Stimulated activated CD4-positive, alpha-beta T cell treated with anti-CD3 and anti-CD28 coated beads, Interleukin-1b, Interleukin-23, amount 100 ng/mL, for 1 hour (primary cell): Measurements from ENCODE around the gene CDC42SE2.
"Not testable (repeated sequence)": the region's sequence is repeated elsewhere in the genome, so short reads cannot be mapped to it uniquely, and the experiment has no call there.

ENCODE experiments used
- DNase-seq, 2 donors: peaks; one replicate each; pipeline ENCODE4 v3.0.0-alpha.2; 2020; ENCODE audit warnings: low read depth in 2 of 2

The CDC42SE2 gene

DNA sequence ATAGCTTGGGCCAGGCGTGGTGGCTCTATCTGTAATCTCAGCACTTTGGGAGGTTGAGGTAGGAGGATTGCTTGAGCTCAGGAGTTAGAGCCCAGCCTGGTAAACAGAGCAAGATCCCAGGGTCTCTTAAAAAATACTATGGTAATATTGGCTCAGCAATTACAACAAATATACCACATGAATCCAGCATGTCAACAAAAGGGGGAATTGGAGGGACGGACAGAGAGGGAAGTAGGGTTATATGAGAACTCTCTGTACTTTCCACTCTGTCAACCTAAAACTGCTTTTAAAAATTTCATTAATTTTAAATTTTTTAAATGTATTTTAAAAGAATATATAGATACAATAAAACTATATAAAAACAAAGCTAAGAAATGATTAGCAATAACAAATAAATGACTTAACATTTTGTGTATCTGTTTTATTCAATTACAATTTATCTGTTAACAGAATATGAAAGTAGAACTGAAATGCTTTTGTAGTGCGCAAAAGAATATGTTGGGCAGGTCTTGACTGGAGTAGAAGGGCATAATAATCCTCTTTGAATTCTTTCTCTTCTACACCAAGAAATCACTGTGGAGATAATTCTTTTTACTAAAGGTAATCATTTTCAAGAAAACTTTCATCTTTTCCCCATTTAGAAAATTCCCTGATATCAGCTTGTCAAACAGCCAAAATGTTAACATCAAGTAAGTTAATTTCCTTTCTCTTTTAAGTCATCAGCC is 12.9 kb upstream of the CDC42SE2 start:
- DNase-seq, result no peak

DNA sequence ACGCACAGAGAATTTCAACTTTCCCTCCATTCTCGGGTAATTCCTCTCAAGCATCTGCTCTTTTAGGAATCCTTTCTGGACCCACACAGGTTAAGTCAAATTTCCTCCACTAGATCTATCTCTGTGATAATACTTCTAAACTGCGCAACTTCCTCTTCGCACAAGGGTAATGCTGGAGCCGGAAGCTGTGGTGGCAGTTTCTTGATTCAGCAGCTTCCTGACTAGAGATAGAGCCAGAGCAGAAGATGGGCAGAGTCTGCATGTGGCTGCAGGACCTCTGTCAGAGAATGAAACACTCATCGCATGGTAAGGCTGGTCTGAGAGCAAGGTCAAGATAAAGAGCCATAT is 11.1 kb upstream of the CDC42SE2 start:
- peak; percentile 17 to 49 for DNase-seq

GRCh38 chr5:131254025-131254424 is 9.8 kb upstream of the CDC42SE2 start:
- DNase-seq, result not testable (repeated sequence)

- DNase-seq, result no peak
Observed at GRCh38 chr5:131254741-131255140, 9.1 kb upstream of the CDC42SE2 start.

GRCh38 chr5:131256507-131256823 is 7.4 kb upstream of the CDC42SE2 start:
- DNase-seq, result no peak

DNA sequence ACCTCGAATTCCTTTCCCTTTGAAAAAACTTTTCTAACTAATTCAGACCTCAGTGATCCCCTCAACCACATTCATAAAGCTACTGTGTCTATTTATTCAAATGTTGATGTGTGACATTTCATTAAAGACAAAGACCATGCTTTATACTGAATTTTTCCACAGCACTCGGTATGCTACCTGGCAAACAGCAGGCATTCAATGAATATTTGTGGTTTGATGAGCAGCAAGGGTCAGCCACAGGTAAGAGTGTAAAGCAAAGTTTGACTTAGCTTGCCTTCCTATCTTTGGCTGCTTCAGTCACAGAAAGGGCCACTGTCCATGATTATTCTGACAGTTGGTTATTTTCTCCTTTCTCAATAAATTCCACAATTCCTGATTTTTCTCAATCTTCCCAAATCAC is 5.1 kb upstream of the CDC42SE2 start:
- DNase-seq, result no peak

DNA sequence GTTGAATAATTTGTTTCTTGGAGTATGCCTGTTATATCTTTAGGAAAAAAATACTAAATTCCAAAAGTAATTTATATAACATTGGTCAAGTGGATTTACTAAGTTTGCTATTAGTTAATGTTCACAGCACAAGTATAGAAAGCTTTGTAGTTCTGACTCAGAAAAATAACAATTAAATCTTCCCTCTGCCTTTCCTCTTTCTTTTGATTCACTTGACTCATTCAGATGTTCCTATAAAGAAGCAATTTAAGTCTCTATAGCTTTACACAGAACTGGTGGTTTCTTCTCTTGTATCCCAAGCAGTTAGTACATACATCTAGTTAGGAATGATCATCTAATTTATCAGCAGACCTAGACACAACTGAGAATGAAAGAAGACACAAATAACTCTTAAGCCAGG is 4.5 kb upstream of the CDC42SE2 start:
- DNase-seq, result no peak

- no peak for DNase-seq
Observed at GRCh38 chr5:131260895-131261294, 3.0 kb upstream of the CDC42SE2 start.

GRCh38 chr5:131261483-131261882 is 2.4 kb upstream of the CDC42SE2 start:
- no peak for DNase-seq

- no peak for DNase-seq
Observed at GRCh38 chr5:131262953-131263541, 806 bp upstream of the CDC42SE2 start.

DNA sequence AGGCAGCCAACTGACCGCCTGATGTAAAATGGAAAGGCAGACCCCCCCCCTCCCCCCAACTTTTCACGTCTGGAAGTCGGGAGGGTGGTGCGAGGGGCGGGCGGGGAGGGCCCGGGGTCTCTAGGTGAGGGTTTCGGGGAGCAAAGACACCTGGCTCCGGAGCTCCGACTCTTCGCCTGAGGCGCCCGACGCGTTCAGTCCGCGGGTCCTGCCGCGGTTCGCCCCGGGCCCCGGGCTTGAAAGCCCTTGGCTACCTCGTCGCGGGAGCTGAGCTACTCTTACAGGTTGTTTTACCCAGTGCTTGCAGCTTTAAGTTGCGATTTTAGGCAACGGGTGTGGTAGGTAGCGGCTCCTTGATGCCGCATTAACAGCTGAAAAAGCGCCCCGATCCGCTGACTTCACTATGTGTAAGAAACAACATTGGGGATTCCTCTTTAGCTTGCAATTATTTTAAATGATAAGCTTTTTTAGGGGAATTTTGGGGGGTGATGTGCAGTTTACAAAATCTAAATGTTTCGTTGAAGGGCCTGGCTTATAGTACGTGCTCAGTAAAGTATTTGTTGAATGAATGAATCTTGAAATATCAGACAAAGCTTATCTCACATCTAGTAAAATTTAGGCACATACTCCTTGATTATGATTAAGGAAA is 722 bp downstream of the CDC42SE2 start:
- DNase-seq, result no peak

DNA sequence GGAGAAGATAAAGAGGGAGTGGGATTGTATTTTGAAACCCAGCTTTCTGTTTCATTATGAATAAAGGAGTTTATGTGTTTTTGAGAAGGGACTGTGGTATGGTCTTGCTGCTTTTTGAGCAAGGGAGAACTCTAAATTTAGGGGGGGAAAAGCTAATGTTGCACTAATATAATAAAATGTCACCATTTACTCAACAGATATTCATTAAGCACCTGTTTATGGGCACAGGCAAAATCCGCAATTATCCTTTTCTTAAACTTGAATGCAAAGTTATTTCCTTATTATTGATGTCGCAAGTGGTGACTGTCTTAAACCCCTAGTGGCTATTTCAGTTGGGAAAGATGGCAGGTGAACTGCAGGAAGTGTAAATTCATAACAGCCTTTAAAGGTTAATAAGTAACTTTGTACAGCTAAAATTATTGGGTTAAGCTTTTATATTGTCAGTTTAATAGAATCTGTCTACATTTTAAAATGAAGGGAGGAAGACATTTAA is 1.5 kb downstream of the CDC42SE2 start:
- DNase-seq, result no peak

DNA sequence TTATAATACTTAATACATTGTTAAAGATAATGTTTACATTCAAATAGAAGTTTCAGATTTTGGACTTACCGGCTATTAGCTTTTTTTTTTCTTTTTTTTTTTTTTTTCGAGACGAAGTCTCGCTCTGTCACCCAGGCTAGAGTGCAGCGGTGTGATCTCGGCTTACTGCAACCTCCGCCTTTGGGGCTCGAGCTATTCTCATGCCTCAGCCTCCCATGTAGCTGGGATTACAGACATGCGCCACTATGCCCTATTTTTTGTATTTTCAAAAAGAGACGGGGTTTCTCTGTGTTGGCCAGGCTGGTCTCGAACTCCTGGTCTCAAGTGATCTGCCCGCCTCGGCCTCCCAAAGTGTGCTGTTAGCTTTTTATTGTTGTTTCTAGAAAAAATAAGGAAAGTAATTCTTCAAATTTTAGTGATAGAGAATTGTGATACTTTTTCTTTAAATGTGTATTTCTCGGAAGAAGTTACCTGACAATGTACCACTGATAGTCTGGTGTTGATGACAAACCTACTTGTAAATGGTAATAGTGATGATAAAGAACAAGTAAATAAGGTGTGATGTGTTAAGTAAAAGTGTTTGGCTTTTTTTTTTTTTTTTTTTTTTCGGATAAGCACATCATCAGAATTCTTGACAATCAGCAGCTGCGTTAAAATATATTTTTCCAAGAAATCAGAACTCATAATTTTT is 2.7 kb downstream of the CDC42SE2 start:
- DNase-seq, result no peak

- DNase-seq, result no peak
Observed at GRCh38 chr5:131268758-131269370, 5.0 kb downstream of the CDC42SE2 start.

GRCh38 chr5:131270809-131271208 is 7.0 kb downstream of the CDC42SE2 start:
- no peak for DNase-seq

GRCh38 chr5:131271888-131272287 is 8.0 kb downstream of the CDC42SE2 start:
- DNase-seq, result not testable (repeated sequence)

- DNase-seq, result no peak
Observed at GRCh38 chr5:131272307-131272706, 8.5 kb downstream of the CDC42SE2 start.

DNA sequence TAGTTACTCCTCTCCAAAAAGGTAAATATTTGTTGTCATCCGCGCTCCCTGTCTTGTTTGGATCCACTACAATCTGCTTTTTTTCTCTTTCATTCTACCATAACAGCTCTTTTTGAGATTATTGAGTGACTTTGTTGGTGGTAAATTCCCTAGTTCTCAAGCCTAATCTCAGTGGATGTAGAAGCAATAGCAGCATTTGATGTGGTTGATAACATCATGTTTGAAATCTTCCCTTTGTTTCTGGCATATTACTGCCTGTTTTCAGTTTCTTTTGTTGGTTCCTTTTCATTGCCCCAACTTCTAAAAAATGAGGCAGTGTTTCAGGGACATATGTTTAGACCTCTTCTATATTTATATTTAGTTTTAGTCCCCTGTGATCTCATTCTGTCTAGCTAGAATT is 8.9 kb downstream of the CDC42SE2 start:
- DNase-seq, result no peak

- DNase-seq, result no peak
Observed at GRCh38 chr5:131274326-131275063, 10.6 kb downstream of the CDC42SE2 start.

DNA sequence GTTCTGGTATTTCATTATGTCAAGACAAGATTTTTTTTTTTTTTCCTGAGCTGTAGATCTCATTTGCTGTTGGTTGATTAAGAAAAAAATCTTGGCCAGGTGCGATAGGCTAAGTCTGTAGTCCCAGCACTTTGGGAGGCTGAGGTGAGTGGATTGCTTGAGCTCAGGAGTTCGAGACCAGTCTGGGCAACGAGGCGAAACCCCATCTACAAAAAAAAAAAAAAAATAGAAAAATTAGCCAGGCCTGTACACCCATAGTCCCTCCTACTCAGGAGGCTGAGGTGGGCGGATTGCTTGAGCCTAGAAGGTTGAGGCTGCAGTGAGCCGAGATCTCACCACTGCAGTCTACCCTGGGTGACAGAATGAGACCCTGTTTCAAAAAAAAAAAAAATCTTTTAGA is 12.2 kb downstream of the CDC42SE2 start:
- no peak for DNase-seq

- no peak for DNase-seq
Observed at GRCh38 chr5:131277447-131277846, 13.6 kb downstream of the CDC42SE2 start.
